Spleen (tissue), 7 donors: ENCODE results near the gene DAB1.

Experiments
- CTCF ChIP-seq, 11 experiments: fragments of 200-600 bp in 7 of 11; fragments of 450-650 bp in 4 of 11; sonication (generic) in 4 of 11; IDR thresholded peaks in 8 of 11; conservative IDR thresholded peaks in 3 of 11; 1 replicate in 7 of 11; 2 replicates in 4 of 11; pipeline versions ENCODE4 v1.4.0 to v1.8.0; 2016 to 2021; ENCODE audit warnings: antibody characterized with exemption in 11 of 11, inconsistent platforms in 4 of 11, mild to moderate bottlenecking in 1 of 11
- POLR2A ChIP-seq, 3 donors: fragments of 450-650 bp; IDR thresholded peaks; one replicate each; pipeline ENCODE4 v1.5.1; 2017; ENCODE audit warnings: antibody characterized with exemption in 3 of 3, mild to moderate bottlenecking in 1 of 3
- donor health status: DM: no; HTN: no; CAD: no; lungs with moderate emphysema.
- donor health status: DM: no; HTN: no; CAD: no.
- donor health status: DM: no; HTN: no; CAD: no.

- TF ChIP-seq POLR2A (IDR thresholded peaks at IDR 0.05) (no peak), CTCF (IDR thresholded peaks at IDR 0.05 in 8 of 11, conservative IDR thresholded peaks at IDR 0.05 in 3 of 11) (no peak)
These were observed 48.1 kb upstream of the DAB1 start for GRCh38 chr1:57471995-57472394.
